ENCODE data around the gene METTL23. TPM values are rescaled to one million over a fixed set of nuclear protein-coding genes. Genes with fewer than 3 reads are reported as not detected.

METTL23 gene
- total and polyA plus RNA-seq, 7 experiments from 2014 or later = 39.6 to 152 (median 73.8) TPM

- Mint-ChIP-seq H3K27me3 (peaks cover 0 to 11% (median 0%) of the 10 kb centered on the region in 5 donors), H3K4me1 (peaks cover 29 to 58% (median 39%) of the 10 kb centered on the region in 7 donors), H3K27ac (peak overlapping the region in 6 of 9 donors; percentile 3 to 85 (median 44)), H3K4me3 (peak overlapping the region in 3 of 10 donors; percentile 2 to 59 (median 54)), H3K9me3 (no peaks in the 10 kb centered on the region), H3K36me3 (peaks cover 0 to 24% (median 6%) of the 10 kb centered on the region in 5 donors)
- peaks cover 14 to 32% of the 10 kb centered on the region in 2 donors for H3K4me1 ChIP-seq (ENCODE audit: control insufficient read depth in 2 of 2, insufficient read depth in 2 of 2, low read length in 2 of 2)
- ATAC-seq (no peak), DNase-seq (no peak)
- POLR2A ChIA-PET = interaction anchor here (0.7 to 2.4 kb wide), 12 partner anchors 9 to 156 kb away, joined by 3 to 16 read pairs (median 4); partner anchors contain the start of genes JMJD6, METTL23 and MFSD11
- H3K27ac ChIP-seq (ENCODE audit: low read depth, low read length) = no peak overlapping the region
- H3K4me3 ChIP-seq (ENCODE audit: low read length) = no peak overlapping the region
- intact Hi-C loops (cut with micrococcal nuclease) = loop anchor here in 1 of 2 donors (1.0 to 2.0 kb wide), 7 partner anchors 24 to 353 kb away; partner anchors contain the start of gene SRSF2
- CTCF ChIA-PET = interaction anchor here (0.6 to 4.9 kb wide), 19 partner anchors 10 to 1405 kb away, joined by 3 to 35 read pairs (median 5); partner anchors contain the start of genes JMJD6, METTL23 and MFSD11
- no peaks in the 10 kb centered on the region for H3K9me3 ChIP-seq (ENCODE audit: control insufficient read depth in 2 of 3, low read length in 3 of 3)
- H3K36me3 ChIP-seq (ENCODE audit: control insufficient read depth in 2 of 3, insufficient read depth in 3 of 3, low read length in 3 of 3) = peaks cover 0 to 43% (median 8%) of the 10 kb centered on the region in 3 experiments
- H3K27me3 ChIP-seq (ENCODE audit: control insufficient read depth in 2 of 2, insufficient read depth in 2 of 2, low read length in 2 of 2) = no peaks in the 10 kb centered on the region
Observed at GRCh38 chr17:76713765-76714164, 12.9 kb upstream of the METTL23 start.

- H3K9me3 ChIP-seq (ENCODE audit: control insufficient read depth in 2 of 3, low read length in 3 of 3) = no peaks in the 10 kb centered on the region
- H3K27me3 ChIP-seq (ENCODE audit: control insufficient read depth in 2 of 2, insufficient read depth in 2 of 2, low read length in 2 of 2) = no peaks in the 10 kb centered on the region
- intact Hi-C loops (cut with micrococcal nuclease) = loop anchor here in 1 of 2 donors (2.0 kb wide), 2 partner anchors 44 to 168 kb away; no protein-coding TSS in a partner anchor
- no peak overlapping the region for H3K4me3 Mint-ChIP-seq
- peaks cover 14 to 32% of the 10 kb centered on the region in 2 donors for H3K4me1 ChIP-seq (ENCODE audit: control insufficient read depth in 2 of 2, insufficient read depth in 2 of 2, low read length in 2 of 2)
- no peak overlapping the region for H3K27ac ChIP-seq (ENCODE audit: low read depth, low read length)
- H3K36me3 Mint-ChIP-seq = peaks cover 0 to 28% (median 8%) of the 10 kb centered on the region in 5 donors
- DNase-seq = no peak
- peaks cover 0 to 49% (median 14%) of the 10 kb centered on the region in 3 experiments for H3K36me3 ChIP-seq (ENCODE audit: control insufficient read depth in 2 of 3, insufficient read depth in 3 of 3, low read length in 3 of 3)
- peaks cover 0 to 8% (median 0%) of the 10 kb centered on the region in 5 donors for H3K27me3 Mint-ChIP-seq
- CTCF ChIA-PET = interaction anchor here (0.7 to 4.9 kb wide), 10 partner anchors 9 to 1405 kb away, joined by 3 to 35 read pairs (median 9); partner anchors contain the start of genes JMJD6, METTL23 and MFSD11
- H3K27ac Mint-ChIP-seq = peak overlapping the region in 6 of 9 donors; percentile 10 to 78 (median 36)
- H3K9me3 Mint-ChIP-seq = no peaks in the 10 kb centered on the region
- H3K4me1 Mint-ChIP-seq = peaks cover 27 to 53% (median 41%) of the 10 kb centered on the region in 7 donors
- POLR2A ChIA-PET = interaction anchor here (0.7 to 2.4 kb wide), 8 partner anchors 10 to 1385 kb away, joined by 3 to 16 read pairs (median 6); partner anchors contain the start of genes JMJD6 and METTL23
- no peak for ATAC-seq
- no peak overlapping the region for H3K4me3 ChIP-seq (ENCODE audit: low read length)
Observed at GRCh38 chr17:76714336-76714735, 12.3 kb upstream of the METTL23 start.

- peak overlapping the region; percentile 32 for H3K27ac ChIP-seq (ENCODE audit: low read depth, low read length)
- H3K4me3 ChIP-seq (ENCODE audit: low read length) = no peak overlapping the region
- DNase-seq = peak; percentile 60 to 83 (median 70)
- no peaks in the 10 kb centered on the region for H3K27me3 ChIP-seq (ENCODE audit: control insufficient read depth in 2 of 2, insufficient read depth in 2 of 2, low read length in 2 of 2)
- Mint-ChIP-seq H3K9me3 (no peaks in the 10 kb centered on the region), H3K4me1 (peaks cover 27 to 48% (median 41%) of the 10 kb centered on the region in 7 donors), H3K27ac (peak overlapping the region; percentile 22 to 82 (median 75)), H3K4me3 (peak overlapping the region in 5 of 10 donors; percentile 1 to 41 (median 2)), H3K27me3 (peaks cover 0 to 2% (median 0%) of the 10 kb centered on the region in 5 donors), H3K36me3 (peaks cover 0 to 29% (median 8%) of the 10 kb centered on the region in 5 donors)
- CTCF ChIA-PET = interaction anchor here (0.6 to 4.9 kb wide), 5 partner anchors 9 to 192 kb away, joined by 4 to 35 read pairs (median 15); partner anchors contain the start of genes JMJD6 and METTL23
- peaks cover 1 to 55% (median 20%) of the 10 kb centered on the region in 3 experiments for H3K36me3 ChIP-seq (ENCODE audit: control insufficient read depth in 2 of 3, insufficient read depth in 3 of 3, low read length in 3 of 3)
- no peaks in the 10 kb centered on the region for H3K9me3 ChIP-seq (ENCODE audit: control insufficient read depth in 2 of 3, low read length in 3 of 3)
- peak; percentile 18 for ATAC-seq
- H3K4me1 ChIP-seq (ENCODE audit: control insufficient read depth in 2 of 2, insufficient read depth in 2 of 2, low read length in 2 of 2) = peaks cover 14 to 30% of the 10 kb centered on the region in 2 donors
- POLR2A ChIA-PET = interaction anchor here (0.7 to 2.4 kb wide), 5 partner anchors 11 to 1384 kb away, joined by 3 to 16 read pairs (median 3); no protein-coding TSS in a partner anchor
- intact Hi-C loops (cut with micrococcal nuclease) = loop anchor here (1.0 to 2.0 kb wide), 5 partner anchors 11 to 192 kb away; partner anchors contain the start of genes JMJD6 (in 2 of the 2) and METTL23 (in 2 of the 2)
Observed at GRCh38 chr17:76714822-76715495, 11.7 kb upstream of the METTL23 start.

GRCh38 chr17:76715496-76715830 is 11.2 kb upstream of the METTL23 start:
- Histone ChIP-seq H3K27ac (ENCODE audit: low read depth, low read length) (peak overlapping the region; percentile 32), H3K36me3 (ENCODE audit: control insufficient read depth in 2 of 3, insufficient read depth in 3 of 3, low read length in 3 of 3) (peaks cover 7 to 60% (median 24%) of the 10 kb centered on the region in 3 experiments), H3K4me1 (ENCODE audit: control insufficient read depth in 2 of 2, insufficient read depth in 2 of 2, low read length in 2 of 2) (peaks cover 14 to 27% of the 10 kb centered on the region in 2 donors), H3K4me3 (ENCODE audit: low read length) (no peak overlapping the region), H3K9me3 (ENCODE audit: control insufficient read depth in 2 of 3, low read length in 3 of 3) (no peaks in the 10 kb centered on the region), H3K27me3 (ENCODE audit: control insufficient read depth in 2 of 2, insufficient read depth in 2 of 2, low read length in 2 of 2) (no peaks in the 10 kb centered on the region)
- intact Hi-C loops (cut with micrococcal nuclease) = loop anchor here (1.0 to 2.0 kb wide), 5 partner anchors 11 to 192 kb away; partner anchors contain the start of genes JMJD6 (in 2 of the 2) and METTL23 (in 2 of the 2)
- peaks cover 27 to 48% (median 41%) of the 10 kb centered on the region in 7 donors for H3K4me1 Mint-ChIP-seq
- no peaks in the 10 kb centered on the region for H3K9me3 Mint-ChIP-seq
- CTCF ChIA-PET = interaction anchor here (0.6 to 4.9 kb wide), 2 partner anchors 12 to 34 kb away, joined by 4 to 35 read pairs; partner anchors contain the start of genes JMJD6 and METTL23
- POLR2A ChIA-PET = interaction anchor here (1.2 to 2.0 kb wide), 2 partner anchors 10 to 1384 kb away, joined by 3 to 17 read pairs; partner anchors contain the start of genes JMJD6 and METTL23
- no peak for DNase-seq
- H3K27ac Mint-ChIP-seq = peak overlapping the region in 7 of 9 donors; percentile 22 to 81 (median 76)
- H3K4me3 Mint-ChIP-seq = peak overlapping the region in 1 of 10 donors; percentile 41
- peaks cover 0 to 32% (median 8%) of the 10 kb centered on the region in 5 donors for H3K36me3 Mint-ChIP-seq
- no peaks in the 10 kb centered on the region for H3K27me3 Mint-ChIP-seq
- ATAC-seq = no peak

GRCh38 chr17:76716146-76716838 is 10.3 kb upstream of the METTL23 start:
- Histone ChIP-seq H3K9me3 (ENCODE audit: control insufficient read depth in 2 of 3, low read length in 3 of 3) (no peaks in the 10 kb centered on the region), H3K4me1 (ENCODE audit: control insufficient read depth in 2 of 2, insufficient read depth in 2 of 2, low read length in 2 of 2) (peaks cover 14 to 27% of the 10 kb centered on the region in 2 donors), H3K36me3 (ENCODE audit: control insufficient read depth in 2 of 3, insufficient read depth in 3 of 3, low read length in 3 of 3) (peaks cover 13 to 69% (median 32%) of the 10 kb centered on the region in 3 experiments), H3K27me3 (ENCODE audit: control insufficient read depth in 2 of 2, insufficient read depth in 2 of 2, low read length in 2 of 2) (no peaks in the 10 kb centered on the region), H3K27ac (ENCODE audit: low read depth, low read length) (no peak overlapping the region), H3K4me3 (ENCODE audit: low read length) (no peak overlapping the region)
- Mint-ChIP-seq H3K27me3 (no peaks in the 10 kb centered on the region), H3K36me3 (peaks cover 0 to 39% (median 12%) of the 10 kb centered on the region in 5 donors), H3K27ac (peak overlapping the region in 8 of 9 donors; percentile 54 to 82 (median 77)), H3K9me3 (no peaks in the 10 kb centered on the region), H3K4me3 (peak overlapping the region in 3 of 10 donors; percentile 8 to 47 (median 22)), H3K4me1 (peaks cover 27 to 51% (median 38%) of the 10 kb centered on the region in 7 donors)
- intact Hi-C loops (cut with micrococcal nuclease) = no loop called here
- peak in 5 of 9 donors; percentile 23 to 46 (median 34) for DNase-seq
- peak; percentile 88 for ATAC-seq
- POLR2A ChIA-PET = interaction anchor here (0.9 to 2.0 kb wide), 5 partner anchors 9 to 1308 kb away, joined by 3 to 17 read pairs (median 3); partner anchors contain the start of genes JMJD6 and METTL23
- CTCF ChIA-PET = interaction anchor here (1.0 to 1.8 kb wide), 2 partner anchors 92 to 194 kb away, joined by 3 to 5 read pairs; no protein-coding TSS in a partner anchor

All from naive thymus-derived CD4-positive, alpha-beta T cell (primary cell).